GM12872 (cell line): Measurements from ENCODE around the gene PITPNM2.

ENCODE experiments used
- CTCF ChIP-seq: IDR thresholded peaks from 3 replicates; pipeline ENCODE4 v1.5.1; 2011; ENCODE audit warnings: low read depth, mild to moderate bottlenecking, low read length, moderate library complexity; ENCODE audit not compliant: insufficient read depth

The PITPNM2 gene

GRCh38 chr12:123129621-123130020 lies 21.3 kb downstream of the PITPNM2 start:
- no peak for TF ChIP-seq CTCF

- TF ChIP-seq CTCF, result no peak
Observed at GRCh38 chr12:123127182-123127495, 23.8 kb downstream of the PITPNM2 start.

- TF ChIP-seq CTCF, result no peak
Observed at GRCh38 chr12:123126294-123127181, 24.4 kb downstream of the PITPNM2 start.

- no peak for TF ChIP-seq CTCF
Observed at GRCh38 chr12:123122626-123123025, 28.3 kb downstream of the PITPNM2 start.

GRCh38 chr12:123121670-123122069 lies 29.2 kb downstream of the PITPNM2 start:
- no peak for TF ChIP-seq CTCF

- no peak for TF ChIP-seq CTCF
Observed at GRCh38 chr12:123120452-123121166, 30.3 kb downstream of the PITPNM2 start.

- no peak for TF ChIP-seq CTCF
Observed at GRCh38 chr12:123119808-123120207, 31.1 kb downstream of the PITPNM2 start.
